Endothelial cell of umbilical vein (primary cell): ENCODE data around the gene ITGA3. TPM values are rescaled to one million over a fixed set of nuclear protein-coding genes. Genes with fewer than 3 reads are reported as not detected.

ENCODE experiments used
- BruUV-seq: library from RNA; stranded (reverse); fragments of 400-500 nt; replicated peaks from 2 replicates; lab custom pipeline; 2021; lab: Mats Ljungman, UMichigan
- CTCF ChIA-PET: fragments of 300-600, 350-600 bp; sonication (Branson Sonifier 250); formaldehyde crosslinking; loops from one replicate; lab custom pipeline; 2021; ENCODE audit warnings: antibody characterized with exemption, inconsistent platforms; lab: Charles Lee
- POLR2A ChIA-PET: fragments of 300-600, 350-600 bp; sonication (Branson Sonifier 250); formaldehyde crosslinking; loops from one replicate; lab custom pipeline; 2021; ENCODE audit warnings: antibody characterized with exemption, inconsistent platforms; lab: Charles Lee
- DNase-seq: peaks from one replicate; pipeline ENCODE4 v3.0.0-alpha.2; 2011; ENCODE audit warnings: low read depth, low spot score
- FAIRE-seq: peaks from 2 replicates; lab custom pipeline; 2011; peaks lifted over from hg19 to GRCh38; lab: Jason Lieb, UNC
- H2AFZ ChIP-seq: 2 replicates; pipeline ENCODE4 v1.6.0; 2012; ENCODE audit warnings: low read depth, low read length, control low read depth, inconsistent platforms
- H3K27ac ChIP-seq: 2 replicates; pipeline ENCODE4 v1.5.1; 2011; ENCODE audit warnings: low read depth, mild to moderate bottlenecking, control low read depth, low read length, moderate library complexity; ENCODE audit not compliant: insufficient read depth
- H3K27me3 ChIP-seq, 2 experiments: 2 replicates each; pipeline versions ENCODE4 v1.6.0 to v1.6.1; 2011; ENCODE audit warnings: low read length in 2 of 2, mixed read lengths in 1 of 2; ENCODE audit not compliant: control insufficient read depth in 2 of 2, insufficient read depth in 2 of 2
- H3K36me3 ChIP-seq, 2 experiments: 2 replicates in 1 of 2; 3 replicates in 1 of 2; pipeline ENCODE4 v1.5.1; 2011; ENCODE audit warnings: low read length in 2 of 2, mild to moderate bottlenecking in 1 of 2, moderate library complexity in 1 of 2; ENCODE audit not compliant: control insufficient read depth in 2 of 2, insufficient read depth in 2 of 2; ENCODE audit errors: extremely low read depth in 1 of 2
- H3K4me1 ChIP-seq: 3 replicates; pipeline ENCODE4 v1.5.1; 2011; ENCODE audit warnings: mild to moderate bottlenecking, low read length; ENCODE audit not compliant: control insufficient read depth, insufficient read depth; ENCODE audit errors: extremely low read depth
- H3K4me2 ChIP-seq: 2 replicates; pipeline ENCODE4 v1.6.1; 2011; ENCODE audit warnings: low read length, control low read depth, mixed read lengths; ENCODE audit not compliant: insufficient read depth
- H3K4me3 ChIP-seq, 3 experiments: fragments of 200-600 bp in 1 of 3; sonication (generic), shearing (Covaris generic) in 1 of 3; replicated peaks in 1 of 3; 2 replicates each; pipeline ENCODE4 v1.5.1; 2011 to 2016; ENCODE audit warnings: control low read depth in 3 of 3, low read length in 3 of 3, mild to moderate bottlenecking in 2 of 3, inconsistent platforms in 1 of 3, low read depth in 1 of 3, moderate library complexity in 1 of 3; ENCODE audit not compliant: insufficient read depth in 1 of 3
- H3K79me2 ChIP-seq: 2 replicates; pipeline ENCODE4 v1.6.0; 2012; ENCODE audit warnings: low read length, inconsistent platforms; ENCODE audit not compliant: control insufficient read depth, insufficient read depth
- H3K9ac ChIP-seq: replicated peaks from 2 replicates; pipeline ENCODE3; 2011; ENCODE audit warnings: low read length, control low read depth; ENCODE audit not compliant: insufficient read depth; ENCODE audit errors: extremely low read depth
- H3K9me1 ChIP-seq: replicated peaks from 3 replicates; pipeline ENCODE4 v1.6.0; 2011; ENCODE audit warnings: mild to moderate bottlenecking, low read length; ENCODE audit not compliant: control insufficient read depth, insufficient read depth; ENCODE audit errors: extremely low read depth
- H3K9me3 ChIP-seq: replicated peaks from 2 replicates; pipeline ENCODE4 v1.5.1; 2012; ENCODE audit warnings: low read length, inconsistent platforms; ENCODE audit not compliant: control insufficient read depth, insufficient read depth
- H4K20me1 ChIP-seq: replicated peaks from 2 replicates; pipeline ENCODE3; 2011; ENCODE audit warnings: mild to moderate bottlenecking, low read length; ENCODE audit not compliant: control insufficient read depth, insufficient read depth; ENCODE audit errors: extremely low read depth
- CTCF ChIP-seq, 2 donors: IDR thresholded peaks; 1 replicate in 1 of 2; 2 replicates in 1 of 2; pipeline ENCODE4 v1.5.1; 2011; ENCODE audit warnings: low read length in 2 of 2, mild to moderate bottlenecking in 2 of 2, moderate library complexity in 2 of 2, control low read depth in 1 of 2, inconsistent platforms in 1 of 2, low read depth in 1 of 2; ENCODE audit not compliant: insufficient read depth in 1 of 2; ENCODE audit errors: extremely low read depth in 1 of 2
- EZH2 ChIP-seq: IDR thresholded peaks from 2 replicates; pipeline ENCODE4 v1.6.1; 2012; ENCODE audit warnings: borderline replicate concordance, low read depth, mild to moderate bottlenecking, moderate library complexity, low read length, inconsistent platforms; ENCODE audit not compliant: severe bottlenecking
- FOS ChIP-seq: IDR thresholded peaks from 2 replicates; pipeline ENCODE4 v1.6.1; 2011; ENCODE audit warnings: mild to moderate bottlenecking, low read length, moderate library complexity, borderline replicate concordance; ENCODE audit not compliant: insufficient read depth
- GATA2 ChIP-seq: IDR thresholded peaks from 2 replicates; pipeline ENCODE4 v1.7.0; 2011; ENCODE audit warnings: low read depth, mild to moderate bottlenecking, moderate library complexity, mixed read lengths, low read length; ENCODE audit not compliant: insufficient read length, insufficient read depth
- JUN ChIP-seq: IDR thresholded peaks from 2 replicates; pipeline ENCODE4 v1.6.1; 2011; ENCODE audit warnings: borderline replicate concordance, low read depth; ENCODE audit not compliant: insufficient read length, insufficient read depth
- MAX ChIP-seq: IDR thresholded peaks from 2 replicates; pipeline ENCODE4 v1.6.1; 2011; ENCODE audit not compliant: insufficient read depth, insufficient read length
- MYC ChIP-seq: IDR thresholded peaks from one replicate; pipeline ENCODE4 v1.6.1; 2011; ENCODE audit warnings: mild to moderate bottlenecking, low read depth, low read length
- POLR2A ChIP-seq: IDR thresholded peaks from 2 replicates; pipeline ENCODE4 v1.6.1; 2012; ENCODE audit warnings: low read depth, mild to moderate bottlenecking, control low read depth, low read length
- POLR2AphosphoS5 ChIP-seq: IDR thresholded peaks from 2 replicates; pipeline ENCODE4 v1.6.1; 2012; ENCODE audit warnings: low read depth, mild to moderate bottlenecking, control low read depth, low read length, moderate library complexity; ENCODE audit not compliant: insufficient read depth
- dilution Hi-C: fragments of 300-500 bp; cut with MboI; formaldehyde crosslinking; loops from one replicate; pipeline ENCODE4 v1.15.0; 2019; ENCODE audit warnings: low sequenced_read_pairs; ENCODE audit not compliant: extremely low pct_ligation_motif_present
- intact Hi-C: fragments of 100-400 bp; cut with micrococcal nuclease; formaldehyde crosslinking; loops from one replicate; pipeline ENCODE4 v1.10.0; 2022
- polyA plus RNA-seq, 4 experiments: library from polyadenylated mRNA; depleted of rRNA in 3 of 4; stranded (reverse) in 3 of 4; unstranded in 1 of 4; fragments of >200 nt; gene quantifications; 2 replicates each; pipeline versions ENCODE4 v1.2.1 to v1.2.3, GENCODE V29; 2011 to 2012; ENCODE audit warnings: missing spikeins in 1 of 4
- total RNA-seq: library from RNA; stranded (reverse); gene quantifications from 2 replicates; pipeline ENCODE4 v1.2.3, GENCODE V29; 2021

ITGA3 gene
- total and polyA plus RNA-seq, 2 donors (not counting 3 experiments of a cell fraction or from before 2014, with no cell fraction given): 92.7 to 112 TPM

GRCh38 chr17:50066995-50067394, 11.1 kb downstream of the ITGA3 start:
- H3K9ac ChIP-seq: no peak overlapping the region
- no peaks in the 10 kb centered on the region for H3K9me3 ChIP-seq
- no peak overlapping the region for H3K4me3 ChIP-seq
- no peak for TF ChIP-seq CTCF (IDR thresholded peaks at IDR 0.05; ENCODE audit: extremely low read depth in 1 of 2, insufficient read depth in 1 of 2, low read depth in 1 of 2, low read length in 2 of 2)
- no peak for TF ChIP-seq MAX
- TF ChIP-seq FOS: no peak
- TF ChIP-seq POLR2A: no peak
- TF ChIP-seq MYC: no peak
- TF ChIP-seq GATA2: no peak
- no peak for TF ChIP-seq EZH2
- no peak for TF ChIP-seq POLR2AphosphoS5
- no peak for TF ChIP-seq JUN
- CTCF ChIA-PET: interaction anchor here (0.8 to 8.3 kb wide), 5 partner anchors 10 to 40 kb away, joined by 3 to 76 read pairs (median 9); no protein-coding TSS in a partner anchor
- intact Hi-C loops: no loop called here
- no peaks in the 10 kb centered on the region for H4K20me1 ChIP-seq
- no TSS peak for BruUV-seq
- H3K36me3 ChIP-seq: peaks cover 8 to 16% of the 10 kb centered on the region in 2 experiments
- H2AFZ ChIP-seq: no peak overlapping the region
- DNase-seq (no peak), FAIRE-seq (no peak)
- H3K27ac ChIP-seq: no peak overlapping the region
- no peaks in the 10 kb centered on the region for H3K27me3 ChIP-seq
- no peaks in the 10 kb centered on the region for H3K9me1 ChIP-seq
- peaks cover 24% of the 10 kb centered on the region for H3K4me1 ChIP-seq
- H3K79me2 ChIP-seq: peaks cover 7% of the 10 kb centered on the region
- POLR2A ChIA-PET: no interaction called here
- dilution Hi-C loops: no loop called here
- H3K4me2 ChIP-seq: no peak overlapping the region
